ENCODE measurements around the gene ANGEL1. TPM values are rescaled to one million over a fixed set of nuclear protein-coding genes. Genes with fewer than 3 reads are reported as not detected.

ANGEL1 gene
- total and polyA plus RNA-seq, 2 donors (not counting 1 experiment from before 2014, with no cell fraction given), result 13.1 to 27.3 TPM

- Mint-ChIP-seq H3K4me1 (peaks cover 4% of the 10 kb centered on the region), H3K27me3 (peaks cover 35% of the 10 kb centered on the region), H3K4me3 (no peak overlapping the region), H3K9me3 (ENCODE audit: insufficient read depth) (no peaks in the 10 kb centered on the region), H3K27ac (no peak overlapping the region)
- Histone ChIP-seq H3K79me2 (ENCODE audit: control insufficient read depth, insufficient read depth, low read length) (no peaks in the 10 kb centered on the region), H3K27ac (ENCODE audit: low read length in 2 of 2) (no peak overlapping the region), H3K4me2 (replicated peaks; ENCODE audit: low read depth, low read length, poor library complexity, severe bottlenecking) (no peak overlapping the region), H3K4me1 (ENCODE audit: control insufficient read depth in 2 of 2, insufficient read depth in 2 of 2, low read length in 2 of 2) (peaks cover 5 to 11% of the 10 kb centered on the region in 2 donors), H3K9me3 (ENCODE audit: control extremely low read depth in 1 of 3, control insufficient read depth in 2 of 3, insufficient read depth in 1 of 3, low read length in 2 of 3) (no peaks in the 10 kb centered on the region), H2AFZ (ENCODE audit: insufficient read depth, low read depth, low read length, poor library complexity, severe bottlenecking) (no peak overlapping the region), H3K36me3 (replicated peaks in 1 of 2; ENCODE audit: control extremely low read depth in 1 of 2, control insufficient read depth in 1 of 2, extremely low read depth in 1 of 2, insufficient read depth in 2 of 2, low read length in 1 of 2) (no peaks in the 10 kb centered on the region), H3K9ac (ENCODE audit: low read length) (no peak overlapping the region), H4K20me1 (ENCODE audit: control insufficient read depth, insufficient read depth, low read length, poor library complexity, severe bottlenecking) (no peaks in the 10 kb centered on the region), H3K27me3 (replicated peaks in 1 of 4; ENCODE audit: control extremely low read depth in 1 of 4, control insufficient read depth in 3 of 4, insufficient read depth in 4 of 4, low read length in 3 of 4) (peaks cover 0 to 10% (median 1%) of the 10 kb centered on the region in 4 experiments), H3K4me3 (ENCODE audit: control extremely low read depth in 1 of 5, extremely low read depth in 1 of 5, insufficient read depth in 1 of 5, low read depth in 2 of 5, low read length in 4 of 5) (no peak overlapping the region)
- intact Hi-C loops (cut with micrococcal nuclease), result no loop called here
- POLR2A ChIA-PET, result interaction anchor here (0.6 kb wide), 1 partner anchor 124 kb away, joined by 3 read pairs; no protein-coding TSS in a partner anchor
- no peak for TF ChIP-seq CTCF (IDR thresholded peaks at IDR 0.05)
- DNase-seq (no peak), ATAC-seq (ENCODE audit: low read depth) (no peak)
- 92% methylated on average over 9 of the region's 10 CpGs for WGBS (ENCODE audit: insufficient coverage)
- CTCF ChIA-PET, result interaction anchor here (1.5 to 1.9 kb wide), 2 partner anchors 14 to 209 kb away, joined by 5 read pairs; no protein-coding TSS in a partner anchor
These were observed 49.0 kb upstream of the ANGEL1 start for GRCh38 chr14:76861574-76862255.

GRCh38 chr14:76856769-76857168, 44.1 kb upstream of the ANGEL1 start:
- no peaks in the 10 kb centered on the region for H3K9me3 ChIP-seq (ENCODE audit: control extremely low read depth in 1 of 3, control insufficient read depth in 2 of 3, insufficient read depth in 1 of 3, low read length in 2 of 3)
- no peak overlapping the region for H3K4me2 ChIP-seq (replicated peaks; ENCODE audit: low read depth, low read length, poor library complexity, severe bottlenecking)
- H2AFZ ChIP-seq (ENCODE audit: insufficient read depth, low read depth, low read length, poor library complexity, severe bottlenecking), result no peak overlapping the region
- intact Hi-C loops (cut with micrococcal nuclease), result no loop called here
- ATAC-seq (ENCODE audit: low read depth) (no peak), DNase-seq (no peak)
- Mint-ChIP-seq H3K4me1 (no peaks in the 10 kb centered on the region), H3K9me3 (ENCODE audit: insufficient read depth) (no peaks in the 10 kb centered on the region), H3K27ac (no peak overlapping the region), H3K27me3 (peaks cover 40% of the 10 kb centered on the region), H3K4me3 (no peak overlapping the region)
- no peak overlapping the region for H3K9ac ChIP-seq (ENCODE audit: low read length)
- H3K36me3 ChIP-seq (replicated peaks in 1 of 2; ENCODE audit: control extremely low read depth in 1 of 2, control insufficient read depth in 1 of 2, extremely low read depth in 1 of 2, insufficient read depth in 2 of 2, low read length in 1 of 2), result no peaks in the 10 kb centered on the region
- peaks cover 0 to 4% (median 0%) of the 10 kb centered on the region in 4 experiments for H3K27me3 ChIP-seq (replicated peaks in 1 of 4; ENCODE audit: control extremely low read depth in 1 of 4, control insufficient read depth in 3 of 4, insufficient read depth in 4 of 4, low read length in 3 of 4)
- no peaks in the 10 kb centered on the region for H3K79me2 ChIP-seq (ENCODE audit: control insufficient read depth, insufficient read depth, low read length)
- H3K4me1 ChIP-seq (ENCODE audit: control insufficient read depth in 2 of 2, insufficient read depth in 2 of 2, low read length in 2 of 2), result no peaks in the 10 kb centered on the region
- H3K27ac ChIP-seq (ENCODE audit: low read length in 2 of 2), result no peak overlapping the region
- ChIA-PET CTCF (no interaction called here), POLR2A (no interaction called here)
- TF ChIP-seq EZH2 (IDR thresholded peaks at IDR 0.05; ENCODE audit: borderline replicate concordance, insufficient read depth, low read depth, low read length, poor library complexity, severe bottlenecking) (no peak), CTCF (IDR thresholded peaks at IDR 0.05) (no peak)
- no peaks in the 10 kb centered on the region for H4K20me1 ChIP-seq (ENCODE audit: control insufficient read depth, insufficient read depth, low read length, poor library complexity, severe bottlenecking)
- WGBS (ENCODE audit: insufficient coverage), result 88% methylated on average over 1 of the region's 1 CpG
- H3K4me3 ChIP-seq (ENCODE audit: control extremely low read depth in 1 of 5, extremely low read depth in 1 of 5, insufficient read depth in 1 of 5, low read depth in 2 of 5, low read length in 4 of 5), result no peak overlapping the region

All from B cell (primary cell).